ENCODE results near the gene C2orf80.
"Not testable (repeated sequence)": the region's sequence is repeated elsewhere in the genome, so short reads cannot be mapped to it uniquely, and the experiment has no call there.

DNA sequence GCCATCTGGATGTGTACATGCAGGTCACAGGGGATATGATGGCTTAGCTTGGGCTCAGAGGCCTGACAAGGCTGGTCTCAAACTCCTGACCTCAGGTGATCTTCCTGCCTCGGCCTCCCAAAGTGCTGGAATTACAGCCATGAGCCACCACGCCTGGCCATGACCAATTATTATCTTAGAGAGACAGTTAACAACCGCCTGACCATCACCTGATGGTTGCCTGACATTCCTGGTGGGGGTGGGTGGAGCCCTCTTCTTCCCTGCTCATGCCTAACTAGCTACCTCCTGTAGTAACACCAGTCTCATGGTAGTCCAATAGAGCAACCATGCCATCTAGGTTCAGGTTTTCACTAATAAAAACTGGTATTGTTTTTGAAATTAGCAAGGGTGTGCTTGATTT is 32.0 kb upstream of the C2orf80 start:
- peak; percentile 71 for TF ChIP-seq ZNF592 (IDR thresholded peaks at IDR 0.05)
- TF ChIP-seq FOXM1 (IDR thresholded peaks at IDR 0.05; ENCODE audit: low read depth); FOXM1 (CRISPR knock-in tag; IDR thresholded peaks at IDR 0.05; ENCODE audit: low read depth); MCM2 (IDR thresholded peaks at IDR 0.05; ENCODE audit: low read depth): not testable (repeated sequence)

Data from K562 (cell line).